ENCODE results near the gene TSPEAR.

Gene TSPEAR

DNA sequence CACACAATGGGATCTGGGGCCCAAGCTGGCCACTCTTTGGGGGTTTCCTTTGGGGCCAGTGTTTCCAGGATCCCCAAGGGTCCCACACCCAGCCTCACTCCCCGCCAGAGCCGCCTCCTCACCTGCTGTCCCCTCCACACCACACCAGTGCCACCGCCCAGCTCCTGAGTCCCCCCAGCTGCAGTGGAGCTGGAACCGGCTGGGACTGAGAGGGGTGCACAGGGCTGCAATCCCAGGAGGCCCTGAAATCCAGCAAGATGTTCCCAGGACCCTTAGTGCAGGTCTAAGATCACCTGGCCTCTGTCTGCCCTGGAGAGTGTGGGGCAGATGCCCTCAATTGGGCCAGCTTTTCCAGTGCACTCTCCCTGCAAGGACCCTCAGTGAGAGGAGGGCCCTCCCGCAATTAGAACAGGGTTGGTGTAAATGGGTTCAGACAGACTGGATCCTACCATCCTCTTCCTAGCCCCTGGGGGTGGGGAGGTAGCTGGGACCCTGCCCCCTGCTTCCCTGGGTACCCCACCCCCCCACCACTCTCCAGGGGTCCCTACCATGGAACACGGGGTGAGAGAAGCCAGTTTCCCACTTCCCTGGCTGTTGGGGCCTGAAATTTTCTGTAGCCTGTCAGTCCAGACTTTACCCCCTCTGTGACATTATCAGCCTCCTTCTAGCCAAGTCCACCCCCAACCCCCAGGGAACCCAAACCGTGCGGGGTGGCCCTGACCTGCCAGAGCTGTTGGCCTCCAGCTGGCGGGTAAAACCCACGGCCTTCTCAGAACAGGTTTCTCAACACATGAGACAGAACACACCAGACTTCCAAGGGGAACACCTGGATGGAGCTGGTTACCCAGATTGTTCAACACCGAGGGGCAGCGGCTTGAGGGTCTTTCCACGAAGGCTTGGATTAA lies 7.4 kb downstream of the TSPEAR start:
- H3F3A ChIP-seq (ENCODE audit: control insufficient read depth, insufficient read depth): no peaks in the 10 kb centered on the region
- H3K4me3 ChIP-seq (ENCODE audit: low read length): no peak overlapping the region
- no peaks in the 10 kb centered on the region for H3K4me1 ChIP-seq (ENCODE audit: control insufficient read depth, low read length)
- no peak overlapping the region for H3K27ac ChIP-seq (ENCODE audit: low read depth, low read length)
- TF ChIP-seq EZH2phosphoT487 (IDR thresholded peaks at IDR 0.05; ENCODE audit: borderline replicate concordance, low read length): no peak
- TF ChIP-seq, protein P1, sequence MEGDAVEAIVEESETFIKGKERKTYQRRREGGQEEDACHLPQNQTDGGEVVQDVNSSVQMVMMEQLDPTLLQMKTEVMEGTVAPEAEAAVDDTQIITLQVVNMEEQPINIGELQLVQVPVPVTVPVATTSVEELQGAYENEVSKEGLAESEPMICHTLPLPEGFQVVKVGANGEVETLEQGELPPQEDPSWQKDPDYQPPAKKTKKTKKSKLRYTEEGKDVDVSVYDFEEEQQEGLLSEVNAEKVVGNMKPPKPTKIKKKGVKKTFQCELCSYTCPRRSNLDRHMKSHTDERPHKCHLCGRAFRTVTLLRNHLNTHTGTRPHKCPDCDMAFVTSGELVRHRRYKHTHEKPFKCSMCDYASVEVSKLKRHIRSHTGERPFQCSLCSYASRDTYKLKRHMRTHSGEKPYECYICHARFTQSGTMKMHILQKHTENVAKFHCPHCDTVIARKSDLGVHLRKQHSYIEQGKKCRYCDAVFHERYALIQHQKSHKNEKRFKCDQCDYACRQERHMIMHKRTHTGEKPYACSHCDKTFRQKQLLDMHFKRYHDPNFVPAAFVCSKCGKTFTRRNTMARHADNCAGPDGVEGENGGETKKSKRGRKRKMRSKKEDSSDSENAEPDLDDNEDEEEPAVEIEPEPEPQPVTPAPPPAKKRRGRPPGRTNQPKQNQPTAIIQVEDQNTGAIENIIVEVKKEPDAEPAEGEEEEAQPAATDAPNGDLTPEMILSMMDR (IDR thresholded peaks at IDR 0.05; ENCODE audit: low read depth, low read length, poor library complexity, severe bottlenecking): no peak
- no peak overlapping the region for H3K4me2 ChIP-seq (ENCODE audit: low read length)
- H4K20me1 ChIP-seq (ENCODE audit: control insufficient read depth, insufficient read depth, low read depth, low read length): no peaks in the 10 kb centered on the region
- H3K27me3 ChIP-seq (ENCODE audit: control insufficient read depth, low read length): peaks cover 5% of the 10 kb centered on the region; the same call in 1 of the 2 replicates
- peaks cover 4% of the 10 kb centered on the region; the same call in 1 of the 2 replicates for H3K9me3 ChIP-seq (ENCODE audit: control insufficient read depth, insufficient read depth, low read length)
- H3K36me3 ChIP-seq (ENCODE audit: control insufficient read depth, low read length): no peaks in the 10 kb centered on the region
- no peaks in the 10 kb centered on the region for H3K9me2 ChIP-seq (replicated peaks; ENCODE audit: control insufficient read depth, low read length)
- no peaks in the 10 kb centered on the region for H3K79me2 ChIP-seq (ENCODE audit: control insufficient read depth, low read length)

DNA sequence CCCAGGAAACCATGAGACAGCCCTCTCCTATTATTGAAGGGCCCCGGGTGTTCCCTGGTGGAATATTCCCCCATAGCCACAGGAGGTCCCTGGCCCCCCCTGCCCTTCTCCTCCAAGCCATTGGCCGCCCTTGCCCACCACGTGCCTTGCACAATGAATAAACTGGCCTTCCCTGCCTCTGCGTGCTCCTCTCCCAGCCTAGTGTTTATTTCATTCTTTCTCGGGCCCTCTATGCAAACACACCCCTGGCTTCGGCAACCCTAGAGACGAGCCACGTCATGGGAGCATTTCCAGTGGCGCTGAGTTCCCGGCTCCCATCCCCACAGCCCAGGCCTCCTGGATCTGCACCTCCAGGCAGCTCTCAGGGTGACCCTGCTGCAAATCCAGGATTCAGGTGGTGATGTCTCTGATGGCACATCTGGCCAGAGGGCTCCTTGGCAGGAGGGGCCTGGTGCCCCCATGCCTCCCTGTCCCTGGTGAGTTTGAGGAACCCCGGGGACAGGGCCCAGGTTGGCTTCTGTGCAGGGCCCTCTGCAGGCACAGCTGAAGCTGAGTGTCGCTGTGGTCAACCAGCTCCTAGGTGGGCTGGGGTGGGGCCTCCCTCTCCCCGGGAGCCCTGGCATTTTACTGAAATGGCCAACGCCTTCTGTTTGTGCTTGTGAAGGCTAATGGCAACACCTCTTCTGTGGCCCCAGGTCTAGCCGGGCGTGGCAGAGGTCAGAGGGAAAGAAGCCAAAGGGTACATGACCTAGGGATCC lies 8.2 kb downstream of the TSPEAR start:
- peaks cover 4% of the 10 kb centered on the region; the same call in 1 of the 2 replicates for H3K9me3 ChIP-seq (ENCODE audit: control insufficient read depth, insufficient read depth, low read length)
- H3K27ac ChIP-seq (ENCODE audit: low read depth, low read length): no peak overlapping the region
- no peaks in the 10 kb centered on the region for H3K9me2 ChIP-seq (replicated peaks; ENCODE audit: control insufficient read depth, low read length)
- TF ChIP-seq, protein P1 (IDR thresholded peaks at IDR 0.05; ENCODE audit: low read depth, low read length, poor library complexity, severe bottlenecking): no peak
- TF ChIP-seq EZH2phosphoT487 (IDR thresholded peaks at IDR 0.05; ENCODE audit: borderline replicate concordance, low read length): no peak
- H3K4me1 ChIP-seq (ENCODE audit: control insufficient read depth, low read length): no peaks in the 10 kb centered on the region
- H3K79me2 ChIP-seq (ENCODE audit: control insufficient read depth, low read length): no peaks in the 10 kb centered on the region
- no peaks in the 10 kb centered on the region for H3K36me3 ChIP-seq (ENCODE audit: control insufficient read depth, low read length)
- no peaks in the 10 kb centered on the region for H4K20me1 ChIP-seq (ENCODE audit: control insufficient read depth, insufficient read depth, low read depth, low read length)
- peaks cover 5% of the 10 kb centered on the region; the same call in 1 of the 2 replicates for H3K27me3 ChIP-seq (ENCODE audit: control insufficient read depth, low read length)
- no peak overlapping the region for H3K4me3 ChIP-seq (ENCODE audit: low read length)
- H3F3A ChIP-seq (ENCODE audit: control insufficient read depth, insufficient read depth): no peaks in the 10 kb centered on the region
- H3K4me2 ChIP-seq (ENCODE audit: low read length): no peak overlapping the region

DNA sequence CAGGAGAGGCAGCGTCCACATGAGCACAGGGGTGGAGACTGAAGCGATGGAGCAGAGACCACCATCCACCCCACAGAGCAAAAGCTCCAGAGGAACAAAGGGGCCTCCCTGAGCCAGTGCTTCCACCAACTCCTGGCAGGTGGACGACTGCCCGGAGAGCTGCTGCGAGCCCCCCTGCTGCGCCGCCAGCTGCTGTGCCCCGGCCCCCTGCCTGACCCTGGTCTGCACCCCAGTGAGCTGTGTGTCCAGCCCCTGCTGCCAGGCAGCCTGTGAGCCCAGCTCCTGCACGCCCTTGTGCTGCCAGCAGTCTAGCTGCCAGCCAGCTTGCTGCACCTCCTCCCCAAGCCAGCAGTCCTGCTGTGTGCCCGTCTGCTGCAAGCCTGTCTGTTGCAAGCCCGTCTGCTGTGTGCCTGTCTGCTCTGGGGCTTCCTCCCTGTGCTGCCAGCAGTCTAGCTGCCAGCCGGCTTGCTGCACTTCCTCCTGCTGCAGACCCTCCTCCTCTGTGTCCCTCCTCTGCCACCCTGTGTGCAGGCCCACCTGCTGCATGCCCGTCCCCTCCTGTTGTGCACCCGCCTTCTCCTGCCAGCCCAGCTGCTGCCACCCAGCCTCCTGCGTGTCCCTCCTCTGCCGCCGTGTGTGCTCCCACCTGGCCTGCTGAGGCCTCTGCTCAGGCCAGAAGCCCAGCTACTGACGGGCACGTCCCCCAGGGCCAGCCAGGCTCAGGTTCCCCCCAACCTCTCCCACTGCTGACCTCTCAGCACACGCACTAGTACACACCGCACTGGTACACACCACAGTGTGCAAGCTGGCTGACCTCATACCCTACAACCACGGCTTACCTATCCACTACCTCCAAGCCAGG lies 9.0 kb downstream of the TSPEAR start:
- H3K9me2 ChIP-seq (replicated peaks; ENCODE audit: control insufficient read depth, low read length): no peaks in the 10 kb centered on the region
- H3K27me3 ChIP-seq (ENCODE audit: control insufficient read depth, low read length): peaks cover 5% of the 10 kb centered on the region; the same call in 1 of the 2 replicates
- TF ChIP-seq EZH2phosphoT487 (IDR thresholded peaks at IDR 0.05; ENCODE audit: borderline replicate concordance, low read length): no peak
- TF ChIP-seq, protein P1 (IDR thresholded peaks at IDR 0.05; ENCODE audit: low read depth, low read length, poor library complexity, severe bottlenecking): no peak
- H3K79me2 ChIP-seq (ENCODE audit: control insufficient read depth, low read length): no peaks in the 10 kb centered on the region
- no peaks in the 10 kb centered on the region for H3K36me3 ChIP-seq (ENCODE audit: control insufficient read depth, low read length)
- H3F3A ChIP-seq (ENCODE audit: control insufficient read depth, insufficient read depth): no peaks in the 10 kb centered on the region
- H3K4me1 ChIP-seq (ENCODE audit: control insufficient read depth, low read length): no peaks in the 10 kb centered on the region
- H3K4me2 ChIP-seq (ENCODE audit: low read length): no peak overlapping the region
- no peaks in the 10 kb centered on the region for H4K20me1 ChIP-seq (ENCODE audit: control insufficient read depth, insufficient read depth, low read depth, low read length)
- no peak overlapping the region for H3K27ac ChIP-seq (ENCODE audit: low read depth, low read length)
- no peak overlapping the region for H3K4me3 ChIP-seq (ENCODE audit: low read length)
- H3K9me3 ChIP-seq (ENCODE audit: control insufficient read depth, insufficient read depth, low read length): peaks cover 4% of the 10 kb centered on the region; the same call in 1 of the 2 replicates

Data from DOHH2 (cell line).